K562 (cell line): Measurements from ENCODE around the gene DNAJB4. TPM values are rescaled to one million over a fixed set of nuclear protein-coding genes. Genes with fewer than 3 reads are reported as not detected.

ENCODE experiments used
- BRD9 ChIP-seq: fragments of 450-650 bp; IDR thresholded peaks from 2 replicates; pipeline ENCODE4 v1.6.1; 2018; ENCODE audit warnings: low read depth; ENCODE audit not compliant: partially characterized antibody
- CBX8 ChIP-seq: fragments of 200-600 bp; sonication (generic); IDR thresholded peaks from 2 replicates; pipeline ENCODE4 v1.6.1; 2012; ENCODE audit warnings: borderline replicate concordance, mixed run types, low read depth, mild to moderate bottlenecking, moderate library complexity, mixed read lengths, low read length, control low read depth, inconsistent platforms; ENCODE audit not compliant: poor library complexity, severe bottlenecking; ENCODE audit errors: extremely low read depth
- FIP1L1 ChIP-seq: fragments of 200-400 bp; formaldehyde crosslinking; IDR thresholded peaks from 2 replicates; pipeline ENCODE4 v1.6.1; 2018; ENCODE audit warnings: mild to moderate bottlenecking, low read depth, low read length; ENCODE audit not compliant: poor library complexity, severe bottlenecking
- FOXJ2 ChIP-seq: fragments of 200-800 bp; sonication (Bioruptor generic); IDR thresholded peaks from 2 replicates; pipeline ENCODE4 v1.6.1; 2016; ENCODE audit warnings: missing genetic modification characterization, missing compliant biosample characterization
- HDGF ChIP-seq: fragments of 450-650 bp; IDR thresholded peaks from 2 replicates; pipeline ENCODE4 v1.6.1; 2016
- IRF2 ChIP-seq: sonication (generic); formaldehyde crosslinking; IDR thresholded peaks from 2 replicates; pipeline ENCODE4 v1.8.1; 2022; ENCODE audit warnings: mild to moderate bottlenecking, missing genetic modification reagents
- KAT2B ChIP-seq: IDR thresholded peaks from one replicate; pipeline ENCODE4 v1.6.1; 2012; ENCODE audit warnings: low read depth, mild to moderate bottlenecking, control low read depth, inconsistent platforms, low read length, moderate library complexity
- LARP7 ChIP-seq: fragments of 450-650 bp; IDR thresholded peaks from 2 replicates; pipeline ENCODE4 v1.6.1; 2016
- MYNN ChIP-seq, 2 experiments: sonication (generic); formaldehyde crosslinking in 1 of 2; IDR thresholded peaks; 2 replicates each; pipeline versions ENCODE4 v1.5.0 to v1.6.1; 2016 to 2020; ENCODE audit warnings: antibody characterized with exemption in 1 of 2, missing genetic modification reagents in 1 of 2
- POU5F1 ChIP-seq: fragments of 150-350 bp; IDR thresholded peaks from 2 replicates; pipeline ENCODE4 v1.6.1; 2014; ENCODE audit warnings: borderline replicate concordance, low read length, low read depth, mild to moderate bottlenecking; ENCODE audit not compliant: partially characterized antibody
- PTRF ChIP-seq: fragments of 450-650 bp; IDR thresholded peaks from 2 replicates; pipeline ENCODE4 v1.6.1; 2016; ENCODE audit warnings: mild to moderate bottlenecking, missing genetic modification characterization, missing compliant biosample characterization
- RAD21 ChIP-seq, 2 experiments: fragments of 250-450 bp in 1 of 2; fragments of 450-650 bp in 1 of 2; sonication (Bioruptor Pico) in 1 of 2; formaldehyde crosslinking in 1 of 2; IDR thresholded peaks in 1 of 2; conservative IDR thresholded peaks in 1 of 2; 2 replicates each; pipeline versions ENCODE4 v1.4.0 to v1.8.0; 2020 to 2022; ENCODE audit warnings: mild to moderate bottlenecking in 2 of 2, moderate library complexity in 1 of 2
- XRCC5 ChIP-seq: fragments of 200-400 bp; formaldehyde crosslinking; IDR thresholded peaks from 2 replicates; pipeline ENCODE4 v1.6.1; 2017; ENCODE audit warnings: low read depth, mild to moderate bottlenecking, low read length
- ZNF232 ChIP-seq: sonication (generic); formaldehyde crosslinking; IDR thresholded peaks from 2 replicates; pipeline ENCODE4 v1.8.0; 2022; ENCODE audit warnings: mild to moderate bottlenecking, missing genetic modification reagents
- ZNF239 ChIP-seq: fragments of 250-450 bp; sonication (Bioruptor Pico); IDR thresholded peaks from 2 replicates; pipeline ENCODE4 v1.4.0; 2020; ENCODE audit warnings: mild to moderate bottlenecking
- ZNF668 ChIP-seq: fragments of 250-450 bp; sonication (Bioruptor Pico); IDR thresholded peaks from 2 replicates; pipeline ENCODE4 v1.8.0; 2022; ENCODE audit warnings: mild to moderate bottlenecking, inconsistent platforms
- polyA plus RNA-seq, 8 experiments: library from polyadenylated mRNA; depleted of rRNA in 4 of 8; stranded (reverse) in 5 of 8; unstranded in 3 of 8; fragments of >200 nt; fragmentation: Nextera tagmentation in 2 of 8; fragmentation: Illumina TruSeq in 1 of 8; extraction: Ambion mirVana in 2 of 8; extraction: Trizol in 1 of 8; gene quantifications; 2 replicates each; pipeline versions ENCODE4 v1.2.1 to v1.2.3, GENCODE V29; 2011 to 2014; ENCODE audit warnings: inconsistent platforms in 1 of 8, missing spikeins in 1 of 8
- total RNA-seq, 7 experiments: library from RNA; depleted of rRNA in 6 of 7; stranded (reverse); fragments of >200 nt in 6 of 7; fragmentation: Illumina TruSeq in 2 of 7; extraction: Trizol in 2 of 7; gene quantifications; 2 replicates each; pipeline versions ENCODE4 v1.2.1 to v1.2.3, GENCODE V29; 2011 to 2021; ENCODE audit warnings: low replicate concordance in 1 of 7
- TF ChIP-seq, protein P1 (sequence below), 2 experiments: IDR thresholded peaks in 1 of 2; conservative IDR thresholded peaks in 1 of 2; 2 replicates each; pipeline ENCODE4 v1.6.1; 2016; ENCODE audit warnings: low read depth in 2 of 2, mild to moderate bottlenecking in 1 of 2, missing compliant biosample characterization in 1 of 2, missing genetic modification characterization in 1 of 2, moderate library complexity in 1 of 2
- TF ChIP-seq, protein P2 (sequence below): sonication (generic); formaldehyde crosslinking; IDR thresholded peaks from 2 replicates; pipeline ENCODE4 v1.8.1; 2023; ENCODE audit warnings: mild to moderate bottlenecking, missing genetic modification reagents
- TF ChIP-seq, protein P3 (sequence below): sonication (generic); formaldehyde crosslinking; IDR thresholded peaks from 2 replicates; pipeline ENCODE4 v1.9.0; 2022; ENCODE audit warnings: mild to moderate bottlenecking, missing genetic modification reagents
- TF ChIP-seq, protein P4 (sequence below): fragments of 450-650 bp; formaldehyde crosslinking; IDR thresholded peaks from 2 replicates; pipeline ENCODE4 v1.4.0; 2020; ENCODE audit warnings: mild to moderate bottlenecking, moderate library complexity

Gene DNAJB4
- total and polyA plus RNA-seq, 9 of the 15 experiments (the other 6 are each of a cell fraction or from before 2014, with no cell fraction given), result 8.5 to 27.7 (median 19.8) TPM

DNA sequence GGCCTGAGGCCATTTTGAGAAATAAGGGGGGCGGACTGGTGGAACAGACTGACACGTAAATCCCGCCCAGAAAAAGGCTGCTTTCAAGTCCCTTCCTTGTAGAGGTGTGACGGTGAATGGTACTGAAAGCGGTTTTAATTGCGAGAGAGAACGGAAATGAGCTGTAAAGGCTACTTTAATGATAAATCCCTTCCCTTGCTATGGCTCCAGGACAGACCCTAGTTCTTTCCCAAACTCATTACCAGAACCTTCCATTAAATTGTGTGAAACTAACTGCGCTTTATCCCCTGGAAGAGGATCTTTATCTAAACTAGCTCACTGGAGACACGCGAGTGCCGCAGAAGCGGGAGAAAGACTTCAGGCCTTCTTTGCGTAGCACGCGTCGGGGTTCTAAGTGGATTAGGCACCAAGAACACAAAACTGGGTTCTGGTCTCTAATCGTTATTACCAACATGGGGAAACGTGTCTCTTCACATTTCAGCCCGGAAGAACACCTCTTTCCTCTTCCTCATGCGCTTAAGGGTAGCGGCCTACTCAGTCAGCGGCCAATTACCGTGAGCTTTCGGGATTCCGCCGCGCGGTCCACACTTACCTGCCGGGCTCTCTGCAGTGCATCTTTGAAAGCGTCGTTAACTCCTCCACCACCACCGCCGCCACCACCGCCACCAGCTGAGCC is 26.3 kb upstream of the DNAJB4 start (continued):
- TF ChIP-seq, protein P1, sequence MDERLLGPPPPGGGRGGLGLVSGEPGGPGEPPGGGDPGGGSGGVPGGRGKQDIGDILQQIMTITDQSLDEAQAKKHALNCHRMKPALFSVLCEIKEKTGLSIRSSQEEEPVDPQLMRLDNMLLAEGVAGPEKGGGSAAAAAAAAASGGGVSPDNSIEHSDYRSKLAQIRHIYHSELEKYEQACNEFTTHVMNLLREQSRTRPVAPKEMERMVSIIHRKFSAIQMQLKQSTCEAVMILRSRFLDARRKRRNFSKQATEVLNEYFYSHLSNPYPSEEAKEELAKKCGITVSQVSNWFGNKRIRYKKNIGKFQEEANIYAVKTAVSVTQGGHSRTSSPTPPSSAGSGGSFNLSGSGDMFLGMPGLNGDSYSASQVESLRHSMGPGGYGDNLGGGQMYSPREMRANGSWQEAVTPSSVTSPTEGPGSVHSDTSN (CRISPR knock-in tag; IDR thresholded peaks at IDR 0.05; ENCODE audit: low read depth), result no peak
- TF ChIP-seq, protein P1 (tag; conservative IDR thresholded peaks at IDR 0.05; ENCODE audit: low read depth), result peak; percentile 59
- TF ChIP-seq FIP1L1 (no peak), POU5F1 (no peak), MYNN (IDR thresholded peaks at IDR 0.05) (peak; percentile 22; the same call in 1 of the 2 replicates), MYNN (CRISPR knock-in tag; IDR thresholded peaks at IDR 0.05) (no peak), BRD9 (peak; percentile 61), PTRF (no peak), FOXJ2 (tag) (peak; percentile 49; the same call in 1 of the 2 replicates), ZNF232 (CRISPR knock-in tag) (peak; percentile 20; the same call in 1 of the 2 replicates), CBX8 (no peak), ZNF239 (CRISPR knock-in tag) (no peak), HDGF (no peak), ZNF668 (CRISPR knock-in tag) (no peak), LARP7 (no peak), KAT2B (no peak), IRF2 (no peak), RAD21 (CRISPR knock-in tag; conservative IDR thresholded peaks at IDR 0.05 in 1 of 2, IDR thresholded peaks at IDR 0.05 in 1 of 2) (0 out of 4 replicates have a peak, but pooled peaks of 1 of the 2 experiments have one; percentile 6), XRCC5 (no peak)
- TF ChIP-seq, protein P2, sequence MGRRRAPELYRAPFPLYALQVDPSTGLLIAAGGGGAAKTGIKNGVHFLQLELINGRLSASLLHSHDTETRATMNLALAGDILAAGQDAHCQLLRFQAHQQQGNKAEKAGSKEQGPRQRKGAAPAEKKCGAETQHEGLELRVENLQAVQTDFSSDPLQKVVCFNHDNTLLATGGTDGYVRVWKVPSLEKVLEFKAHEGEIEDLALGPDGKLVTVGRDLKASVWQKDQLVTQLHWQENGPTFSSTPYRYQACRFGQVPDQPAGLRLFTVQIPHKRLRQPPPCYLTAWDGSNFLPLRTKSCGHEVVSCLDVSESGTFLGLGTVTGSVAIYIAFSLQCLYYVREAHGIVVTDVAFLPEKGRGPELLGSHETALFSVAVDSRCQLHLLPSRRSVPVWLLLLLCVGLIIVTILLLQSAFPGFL (CRISPR knock-in tag), result peak; percentile 75; the same call in 1 of the 2 replicates
- TF ChIP-seq, protein P3, sequence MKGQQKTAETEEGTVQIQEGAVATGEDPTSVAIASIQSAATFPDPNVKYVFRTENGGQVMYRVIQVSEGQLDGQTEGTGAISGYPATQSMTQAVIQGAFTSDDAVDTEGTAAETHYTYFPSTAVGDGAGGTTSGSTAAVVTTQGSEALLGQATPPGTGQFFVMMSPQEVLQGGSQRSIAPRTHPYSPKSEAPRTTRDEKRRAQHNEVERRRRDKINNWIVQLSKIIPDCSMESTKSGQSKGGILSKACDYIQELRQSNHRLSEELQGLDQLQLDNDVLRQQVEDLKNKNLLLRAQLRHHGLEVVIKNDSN, result no peak
- TF ChIP-seq, protein P4, sequence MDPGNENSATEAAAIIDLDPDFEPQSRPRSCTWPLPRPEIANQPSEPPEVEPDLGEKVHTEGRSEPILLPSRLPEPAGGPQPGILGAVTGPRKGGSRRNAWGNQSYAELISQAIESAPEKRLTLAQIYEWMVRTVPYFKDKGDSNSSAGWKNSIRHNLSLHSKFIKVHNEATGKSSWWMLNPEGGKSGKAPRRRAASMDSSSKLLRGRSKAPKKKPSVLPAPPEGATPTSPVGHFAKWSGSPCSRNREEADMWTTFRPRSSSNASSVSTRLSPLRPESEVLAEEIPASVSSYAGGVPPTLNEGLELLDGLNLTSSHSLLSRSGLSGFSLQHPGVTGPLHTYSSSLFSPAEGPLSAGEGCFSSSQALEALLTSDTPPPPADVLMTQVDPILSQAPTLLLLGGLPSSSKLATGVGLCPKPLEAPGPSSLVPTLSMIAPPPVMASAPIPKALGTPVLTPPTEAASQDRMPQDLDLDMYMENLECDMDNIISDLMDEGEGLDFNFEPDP, result no peak
